Measurements from ENCODE around the gene ZNF92. TPM values are rescaled to one million over a fixed set of nuclear protein-coding genes. Genes with fewer than 3 reads are reported as not detected.
"Not testable (repeated sequence)": the region's sequence is repeated elsewhere in the genome, so short reads cannot be mapped to it uniquely, and the experiment has no call there.

ZNF92 gene
- total RNA-seq, 4 donors from 2014 or later: 12.2 to 16.4 (median 14.6) TPM

DNA sequence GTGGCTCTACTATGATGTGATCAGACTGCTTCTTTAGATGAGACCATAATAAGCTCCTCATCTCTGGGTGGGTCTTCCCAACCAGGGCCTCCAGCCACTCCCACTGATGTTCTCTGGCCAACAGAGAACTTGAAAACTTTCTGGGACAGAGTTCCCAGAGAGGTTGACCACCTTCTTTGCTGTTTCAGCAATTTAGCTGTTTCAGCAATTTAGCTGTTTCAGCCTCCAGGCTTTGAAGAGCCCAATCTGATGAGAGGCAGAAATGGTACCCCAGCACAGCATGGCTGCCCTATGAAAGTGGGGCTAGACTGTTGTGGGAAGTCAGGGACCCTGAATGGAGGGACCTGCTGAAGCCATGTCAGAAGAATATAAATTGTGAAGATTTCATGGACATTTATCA is 49.0 kb downstream of the ZNF92 start:
- Histone ChIP-seq H3K9me3 (no peaks in the 10 kb centered on the region), H3K27ac (no peak overlapping the region), H3K4me3 (replicated peaks in 1 of 3) (no peak overlapping the region), H3K27me3 (no peaks in the 10 kb centered on the region), H3K36me3 (no peaks in the 10 kb centered on the region), H3K4me1 (no peaks in the 10 kb centered on the region)
- intact Hi-C loops (cut with DNase I): no loop called here
- TF ChIP-seq, protein P1, sequence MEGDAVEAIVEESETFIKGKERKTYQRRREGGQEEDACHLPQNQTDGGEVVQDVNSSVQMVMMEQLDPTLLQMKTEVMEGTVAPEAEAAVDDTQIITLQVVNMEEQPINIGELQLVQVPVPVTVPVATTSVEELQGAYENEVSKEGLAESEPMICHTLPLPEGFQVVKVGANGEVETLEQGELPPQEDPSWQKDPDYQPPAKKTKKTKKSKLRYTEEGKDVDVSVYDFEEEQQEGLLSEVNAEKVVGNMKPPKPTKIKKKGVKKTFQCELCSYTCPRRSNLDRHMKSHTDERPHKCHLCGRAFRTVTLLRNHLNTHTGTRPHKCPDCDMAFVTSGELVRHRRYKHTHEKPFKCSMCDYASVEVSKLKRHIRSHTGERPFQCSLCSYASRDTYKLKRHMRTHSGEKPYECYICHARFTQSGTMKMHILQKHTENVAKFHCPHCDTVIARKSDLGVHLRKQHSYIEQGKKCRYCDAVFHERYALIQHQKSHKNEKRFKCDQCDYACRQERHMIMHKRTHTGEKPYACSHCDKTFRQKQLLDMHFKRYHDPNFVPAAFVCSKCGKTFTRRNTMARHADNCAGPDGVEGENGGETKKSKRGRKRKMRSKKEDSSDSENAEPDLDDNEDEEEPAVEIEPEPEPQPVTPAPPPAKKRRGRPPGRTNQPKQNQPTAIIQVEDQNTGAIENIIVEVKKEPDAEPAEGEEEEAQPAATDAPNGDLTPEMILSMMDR (IDR thresholded peaks at IDR 0.05): no peak
- TF ChIP-seq POLR2A (IDR thresholded peaks at IDR 0.05): no peak
- no peak for DNase-seq

DNA sequence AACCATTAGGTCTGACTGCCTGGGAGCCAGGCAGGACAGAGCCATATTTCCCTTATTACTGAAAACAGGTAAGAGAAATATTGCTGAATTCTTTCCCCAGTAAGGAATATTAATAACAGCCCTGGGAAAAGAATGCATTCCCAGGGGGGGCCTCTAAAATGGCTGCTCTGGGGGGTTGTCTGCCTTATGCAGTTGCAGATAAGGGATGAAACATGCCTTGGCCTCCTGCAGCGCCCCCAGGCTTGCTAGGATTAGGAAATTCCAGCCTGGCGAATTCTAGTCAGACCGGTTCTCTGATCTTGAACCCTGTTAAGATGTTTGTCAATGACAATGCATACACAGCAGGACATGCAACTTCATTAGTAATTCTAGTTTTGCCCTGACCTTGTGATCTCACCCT is 49.6 kb downstream of the ZNF92 start:
- H3K36me3 ChIP-seq; H3K4me1 ChIP-seq; intact Hi-C loops (cut with DNase I); H3K9me3 ChIP-seq; H3K27ac ChIP-seq; H3K4me3 ChIP-seq (replicated peaks in 1 of 3); H3K27me3 ChIP-seq; DNase-seq: not testable (repeated sequence)
- WGBS, 2 donors: 65 to 94% methylated on average over 3 of the region's 3 CpGs

- no peaks in the 10 kb centered on the region for H3K4me1 ChIP-seq
- no peak overlapping the region for H3K27ac ChIP-seq
- no peak for TF ChIP-seq POLR2A (IDR thresholded peaks at IDR 0.05)
- TF ChIP-seq, protein P1 (IDR thresholded peaks at IDR 0.05): no peak
- intact Hi-C loops (cut with DNase I): no loop called here
- no peaks in the 10 kb centered on the region for H3K27me3 ChIP-seq
- no peak for DNase-seq
- 83 to 86% methylated on average over 26 of the region's 26 CpGs for WGBS, 2 donors
- H3K36me3 ChIP-seq: no peaks in the 10 kb centered on the region
- H3K4me3 ChIP-seq (replicated peaks in 1 of 3): no peak overlapping the region
- H3K9me3 ChIP-seq: no peaks in the 10 kb centered on the region
Measured at GRCh38 chr7:65429642-65430343, 56.1 kb downstream of the ZNF92 start.

DNA sequence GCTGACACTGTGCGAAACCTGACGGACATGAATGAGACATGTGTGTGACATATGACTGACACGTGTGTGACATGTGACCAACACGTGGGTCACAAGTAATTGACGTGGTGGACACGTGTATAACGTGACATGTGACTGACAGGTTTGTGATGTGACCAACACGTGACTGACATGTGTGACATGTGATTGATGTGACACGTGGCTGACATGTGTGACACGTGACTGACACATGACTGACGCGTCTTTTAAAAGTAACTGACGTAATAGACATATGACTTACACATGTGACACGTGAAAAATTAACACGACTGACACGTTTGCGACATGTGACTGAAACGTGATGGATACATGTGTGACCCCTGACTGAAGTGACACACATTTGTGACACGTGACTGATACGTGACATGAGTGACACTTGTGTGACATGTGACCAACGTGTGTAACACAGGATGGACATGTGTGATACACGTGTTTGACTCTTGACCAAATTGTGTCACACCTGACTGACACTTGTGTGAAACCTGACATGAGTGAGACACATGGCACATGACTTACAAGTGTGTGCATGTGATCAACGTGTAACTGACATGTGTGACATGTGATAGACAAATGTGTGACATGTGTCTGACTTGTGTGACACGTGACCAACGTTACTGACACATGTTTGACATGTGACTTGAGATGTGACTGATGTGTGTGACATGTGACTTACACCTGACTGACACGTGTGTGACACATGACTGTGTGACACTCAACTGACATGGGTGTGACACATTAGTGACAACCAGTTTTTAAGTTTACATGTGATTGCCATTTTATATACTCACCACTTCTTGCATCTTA is 56.9 kb downstream of the ZNF92 start:
- TF ChIP-seq POLR2A (IDR thresholded peaks at IDR 0.05): no peak
- TF ChIP-seq, protein P1 (IDR thresholded peaks at IDR 0.05): no peak
- no peaks in the 10 kb centered on the region for H3K27me3 ChIP-seq
- intact Hi-C loops (cut with DNase I): no loop called here
- no peak overlapping the region for H3K27ac ChIP-seq
- no peak overlapping the region for H3K4me3 ChIP-seq (replicated peaks in 1 of 3)
- H3K4me1 ChIP-seq: no peaks in the 10 kb centered on the region
- no peak for DNase-seq
- WGBS, 2 donors: 89 to 91% methylated on average over 26 of the region's 26 CpGs
- no peaks in the 10 kb centered on the region for H3K36me3 ChIP-seq
- H3K9me3 ChIP-seq: no peaks in the 10 kb centered on the region

DNA sequence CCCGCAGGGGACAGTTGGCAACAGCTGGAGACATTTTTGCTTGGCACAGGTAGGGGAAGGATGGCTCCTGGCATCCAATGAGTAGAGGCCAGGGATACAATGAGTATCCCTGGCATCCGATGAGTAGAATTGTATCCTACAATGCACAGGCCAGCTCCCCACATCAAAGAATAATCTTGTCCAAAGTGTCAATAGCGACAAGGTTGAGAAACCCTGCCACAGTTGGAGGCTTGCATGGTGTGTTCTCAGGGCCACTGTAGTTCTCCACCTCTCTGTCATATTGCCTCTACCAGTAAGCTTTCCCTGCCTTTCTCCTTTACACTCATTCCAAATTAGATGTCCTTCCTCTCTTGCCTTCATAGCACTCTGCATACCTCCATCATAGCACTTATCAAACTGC is 60.7 kb downstream of the ZNF92 start:
- WGBS, 2 donors: 79 to 81% methylated on average over 3 of the region's 3 CpGs
- Histone ChIP-seq H3K27ac (no peak overlapping the region), H3K4me1 (no peaks in the 10 kb centered on the region), H3K4me3 (replicated peaks in 1 of 3) (no peak overlapping the region), H3K9me3 (no peaks in the 10 kb centered on the region), H3K27me3 (no peaks in the 10 kb centered on the region), H3K36me3 (no peaks in the 10 kb centered on the region)
- intact Hi-C loops (cut with DNase I): no loop called here
- TF ChIP-seq POLR2A (IDR thresholded peaks at IDR 0.05): no peak
- TF ChIP-seq, protein P1 (IDR thresholded peaks at IDR 0.05): no peak
- no peak for DNase-seq
